GM19351 (cell line): ENCODE data around the gene TPX2.

Experiments
- ATAC-seq: cut with Tn5 transposase; IDR thresholded peaks from one replicate; pipeline ENCODE4 v1.9.1; 2021; ENCODE audit warnings: mild to moderate bottlenecking, moderate library complexity; ENCODE audit not compliant: unreplicated experiment

TPX2 gene

DNA sequence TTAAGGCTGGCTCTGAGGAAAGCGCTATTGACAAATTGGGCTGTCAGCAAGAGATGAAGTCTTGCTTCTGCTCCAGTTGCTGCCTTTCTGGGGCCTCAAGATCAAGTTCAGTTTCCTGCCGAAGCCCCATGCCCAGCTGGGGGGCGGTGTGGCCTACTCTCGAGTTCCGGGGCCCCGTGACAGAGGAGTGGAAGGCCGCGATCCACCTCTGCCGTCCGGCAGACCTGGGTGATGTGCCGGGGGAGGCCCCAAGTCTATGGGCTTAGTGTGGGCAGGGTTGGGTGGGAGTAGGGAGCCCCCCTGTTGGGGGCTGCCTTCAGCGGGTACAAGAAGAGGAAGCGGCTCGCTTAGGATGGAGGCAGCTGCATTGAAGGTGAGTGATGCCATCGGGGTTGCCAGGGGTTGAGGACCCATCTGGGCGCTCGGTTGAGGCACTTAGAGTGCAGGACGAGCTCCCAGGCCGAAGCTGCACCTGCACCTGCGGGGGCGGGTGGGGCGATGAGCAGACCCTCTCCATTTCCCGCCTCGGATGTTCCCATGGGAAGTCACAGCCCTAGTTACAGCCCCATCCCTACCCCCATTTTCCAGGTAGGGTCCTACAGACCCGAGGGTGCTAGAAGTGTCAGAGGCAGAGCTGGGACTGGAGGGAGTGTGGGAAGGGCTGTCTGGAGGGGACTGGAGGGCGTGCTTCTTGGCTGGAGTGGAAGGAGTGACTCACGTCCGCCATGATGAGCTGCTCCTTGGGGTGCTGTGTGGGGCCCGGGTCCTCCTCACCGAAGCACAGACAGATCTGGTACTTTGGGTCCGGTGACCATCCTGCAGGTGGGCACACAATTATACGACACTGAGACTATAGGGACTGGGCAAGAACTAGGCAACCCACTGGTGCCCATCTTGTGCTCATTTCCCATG is 109.3 kb downstream of the TPX2 start:
- no peak for ATAC-seq

- no peak for ATAC-seq
Observed at GRCh38 chr20:31849306-31849930, 110.3 kb downstream of the TPX2 start.
